GM19468 (cell line): ENCODE data around the gene GATAD2B.
"Not testable (repeated sequence)": the region's sequence is repeated elsewhere in the genome, so short reads cannot be mapped to it uniquely, and the experiment has no call there.

Experiments
- ATAC-seq: cut with Tn5 transposase; IDR thresholded peaks from one replicate; pipeline ENCODE4 v1.9.1; 2021; ENCODE audit warnings: mild to moderate bottlenecking, moderate library complexity, moderate number of reproducible peaks; ENCODE audit not compliant: unreplicated experiment; ENCODE audit errors: extremely low read depth

The GATAD2B gene

GRCh38 chr1:153770797-153771196 lies 152.0 kb downstream of the GATAD2B start:
- ATAC-seq, result no peak

GRCh38 chr1:153769221-153769620 lies 153.6 kb downstream of the GATAD2B start:
- ATAC-seq, result no peak

DNA sequence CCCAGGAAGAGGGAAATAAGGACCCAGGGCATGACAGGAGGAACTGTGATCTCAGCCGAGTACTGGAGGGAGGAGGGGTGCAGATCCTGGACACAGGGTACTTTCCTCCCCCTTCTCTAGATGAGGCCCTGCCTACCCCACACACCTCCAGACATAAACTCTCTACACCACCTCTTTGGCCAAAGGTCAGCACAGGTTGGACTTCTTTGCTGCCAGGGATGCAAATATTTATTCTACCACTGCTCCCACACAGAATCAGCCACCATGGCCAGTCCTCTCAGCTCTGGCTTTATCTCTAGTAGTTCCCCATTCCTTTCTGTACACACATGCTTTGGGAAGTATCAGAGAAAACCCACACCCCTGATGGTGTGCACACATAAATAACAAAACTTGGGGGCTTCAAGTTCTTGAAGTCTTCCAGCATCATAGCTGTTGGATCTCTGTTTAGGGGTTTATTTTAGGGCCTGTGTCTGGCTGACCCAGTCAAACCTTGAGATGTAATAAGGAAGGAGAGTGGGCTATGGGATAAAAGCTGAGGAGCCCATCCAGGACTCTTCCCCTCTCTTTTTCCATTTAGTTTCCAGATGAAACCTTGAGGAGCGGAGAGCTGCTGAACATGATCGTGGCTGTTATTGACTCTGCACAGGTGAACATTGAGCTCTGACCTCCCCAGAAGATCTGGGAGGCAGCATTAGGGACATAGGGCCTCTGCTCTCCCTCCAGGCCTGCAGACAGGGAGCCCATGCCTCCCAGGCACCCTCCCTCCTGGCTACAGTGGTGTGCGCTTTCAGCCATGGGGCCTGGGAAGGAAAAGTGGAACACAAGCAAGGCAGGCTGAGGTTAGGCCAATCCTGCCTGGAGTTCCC lies 154.2 kb downstream of the GATAD2B start:
- no peak for ATAC-seq

- ATAC-seq, result no peak
These were observed 155.3 kb downstream of the GATAD2B start for GRCh38 chr1:153767519-153767918.

GRCh38 chr1:153766663-153767062 lies 156.1 kb downstream of the GATAD2B start:
- not testable (repeated sequence) for ATAC-seq

DNA sequence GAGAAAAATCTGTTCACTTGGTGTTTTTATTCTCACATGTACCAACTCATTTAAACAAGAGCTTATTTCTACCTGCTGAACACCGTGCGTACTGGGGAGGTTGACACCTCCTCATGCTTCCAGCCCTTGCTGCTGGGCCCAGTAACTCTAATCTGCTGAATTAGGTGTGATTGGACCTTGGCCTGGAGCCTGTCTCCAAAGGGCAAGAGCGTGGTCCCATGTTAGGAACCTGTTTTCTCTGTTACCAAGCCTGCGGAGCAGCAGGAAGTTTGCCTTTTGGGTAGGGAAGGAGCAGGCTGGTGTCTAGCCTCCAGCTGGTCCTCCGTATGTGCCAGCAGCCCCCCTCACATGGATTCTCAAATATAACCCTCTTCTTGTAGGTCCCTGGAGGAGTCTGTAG lies 158.5 kb downstream of the GATAD2B start:
- ATAC-seq, result no peak

- no peak for ATAC-seq
These were observed 159.2 kb downstream of the GATAD2B start for GRCh38 chr1:153763365-153764225.

DNA sequence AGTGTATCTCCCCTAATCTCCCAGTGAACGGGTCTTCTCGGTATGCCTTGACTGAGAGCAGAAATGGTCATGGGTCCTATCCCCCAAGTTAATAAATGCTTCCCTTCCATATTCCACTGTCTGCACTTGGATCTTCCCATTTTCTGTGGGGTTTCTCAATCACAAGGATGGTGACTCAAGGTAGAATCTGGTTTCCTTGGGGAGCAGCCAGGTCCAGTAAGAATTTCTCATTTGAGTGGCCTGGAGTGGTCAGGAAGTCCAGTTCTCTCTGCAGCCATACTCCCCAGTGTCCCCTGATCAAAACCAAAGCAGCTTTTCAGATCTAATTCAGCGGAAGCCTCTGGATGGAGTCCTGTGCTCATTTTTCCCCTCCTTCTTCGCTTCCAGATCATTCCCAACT lies 162.3 kb downstream of the GATAD2B start:
- no peak for ATAC-seq
